Activated T-cell treated with anti-CD3 and anti-CD28 coated beads for 24 hours (primary cell): Measurements from ENCODE around the gene MRTFB.

Source experiments
- DNase-seq: peaks from one replicate; pipeline ENCODE4 v3.0.0-alpha.2; 2020; ENCODE audit warnings: low read depth

MRTFB gene

DNA sequence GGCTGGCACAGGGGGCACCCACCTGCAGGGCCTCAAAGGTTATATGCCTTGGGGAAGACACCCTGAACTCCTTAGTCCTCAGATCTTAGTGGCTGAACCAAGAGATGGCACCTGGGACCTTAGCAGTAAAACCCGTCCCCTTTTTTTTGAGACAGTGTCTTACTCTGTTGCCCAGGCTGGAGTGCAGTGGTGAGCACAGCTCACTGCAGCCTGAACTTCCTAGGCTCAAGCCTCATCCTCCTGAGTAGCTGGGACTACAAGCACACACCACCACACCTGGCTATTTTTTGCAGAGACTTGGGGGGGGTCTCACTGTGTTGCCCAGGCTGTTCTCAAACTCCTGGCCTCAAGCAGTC, 237.2 kb downstream of the MRTFB start:
- no peak for DNase-seq

DNA sequence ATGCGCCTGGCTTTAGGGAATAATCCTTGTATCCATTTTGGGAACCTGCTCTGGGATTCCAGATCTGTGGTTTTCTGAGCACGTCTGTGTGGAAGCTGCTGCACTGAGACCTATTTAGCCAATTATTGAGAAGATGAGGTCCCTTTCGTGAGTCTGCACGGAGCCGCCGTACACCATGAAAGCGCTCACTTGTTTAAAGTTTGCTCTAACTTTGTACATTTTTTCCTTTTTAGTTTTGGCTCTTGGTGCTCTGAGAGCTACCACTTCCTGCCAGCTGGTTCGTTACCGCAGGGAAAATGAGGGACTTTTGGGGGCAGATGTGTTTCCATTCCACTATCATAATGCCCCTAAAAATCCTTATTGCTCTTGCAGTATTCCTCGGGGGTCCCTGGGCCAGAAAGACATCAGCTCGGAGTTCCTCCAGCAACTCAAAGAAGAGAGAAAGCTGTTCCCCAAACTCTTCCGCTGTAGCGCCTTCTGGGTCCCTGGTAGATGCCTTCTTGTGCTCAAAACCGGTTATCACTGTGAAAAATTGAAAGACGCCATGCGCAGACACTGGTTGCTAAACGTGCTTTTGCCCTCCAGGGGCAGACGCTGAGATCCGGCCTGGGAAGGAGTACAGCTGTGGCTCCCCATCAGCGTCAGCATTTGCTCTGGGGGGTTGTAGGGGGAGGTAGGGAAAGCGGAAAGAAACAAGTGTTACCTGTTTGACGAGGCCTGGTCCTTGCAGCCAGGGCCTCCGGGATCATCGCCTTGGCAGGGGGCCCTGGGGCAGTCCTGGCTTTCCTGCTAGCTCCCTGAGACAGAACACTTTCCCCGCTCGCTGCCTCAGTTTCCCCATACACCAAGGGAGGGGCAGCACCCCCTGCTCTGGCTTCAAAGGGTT, 238.1 kb downstream of the MRTFB start:
- DNase-seq: peak; percentile 12

- DNase-seq: no peak
These were observed 238.8 kb downstream of the MRTFB start for GRCh38 chr16:14309906-14310305.

DNA sequence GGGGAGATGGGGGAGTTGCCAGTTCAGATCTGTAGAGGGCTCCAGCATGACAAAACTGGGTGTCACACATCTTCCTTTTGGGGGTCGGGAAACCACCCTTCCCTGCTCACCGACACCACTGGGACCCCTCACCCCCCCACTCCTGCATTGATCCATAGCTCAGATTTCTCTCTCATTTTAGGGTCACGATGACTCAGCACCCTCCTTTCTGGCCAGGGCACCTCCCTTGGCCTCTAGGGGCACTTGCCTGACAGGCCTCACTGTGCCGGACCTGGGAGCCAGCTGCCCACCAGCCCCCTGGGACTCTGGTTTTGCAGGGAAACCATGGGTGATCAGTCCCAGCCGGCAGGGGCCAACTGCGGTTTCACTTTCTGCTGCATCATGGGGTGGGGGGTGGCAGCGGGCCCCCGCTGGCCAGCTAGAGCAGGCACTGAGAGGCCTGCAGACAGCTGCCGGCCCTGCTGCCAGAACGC, 239.4 kb downstream of the MRTFB start:
- no peak for DNase-seq

- DNase-seq: no peak
These were observed 243.0 kb downstream of the MRTFB start for GRCh38 chr16:14314116-14314515.

DNA sequence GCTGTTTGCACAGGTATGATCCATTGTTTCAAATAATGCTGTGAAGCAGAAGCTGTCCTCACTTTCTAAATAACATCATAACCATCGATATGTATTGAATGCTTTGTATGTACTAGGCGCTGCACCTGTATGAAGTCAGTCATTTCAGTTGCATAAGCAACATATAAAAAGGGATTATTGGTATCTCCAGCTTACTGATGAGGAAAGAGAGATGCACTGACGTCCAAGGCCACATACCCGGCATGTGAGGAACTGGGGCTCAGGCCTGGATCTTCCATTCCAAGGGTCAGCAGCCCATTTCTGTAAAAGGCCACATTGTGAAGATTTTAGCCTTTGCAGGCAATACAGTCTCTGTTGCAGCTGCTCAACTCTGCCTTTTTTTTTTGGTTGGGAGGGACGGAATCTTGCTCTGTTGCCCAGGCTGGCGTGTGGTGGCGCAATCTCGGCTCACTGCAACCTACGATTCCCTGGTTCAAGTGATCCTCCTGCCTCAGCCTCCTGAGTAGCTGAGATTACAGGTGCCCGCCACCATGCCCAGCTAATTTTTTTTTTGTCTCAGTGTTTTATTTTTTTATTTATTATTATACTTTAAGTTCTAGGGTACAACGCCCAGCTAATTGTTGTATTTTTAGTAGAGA, 244.7 kb downstream of the MRTFB start:
- DNase-seq: no peak
